ENCODE results near the gene CST1.

GRCh38 chr20:23783447-23783846 is 32.7 kb upstream of the CST1 start:
- no peak for TF ChIP-seq TAF1 (IDR thresholded peaks at IDR 0.05; ENCODE audit: borderline replicate concordance, insufficient read depth, low read length)
- TF ChIP-seq REST (IDR thresholded peaks at IDR 0.05; ENCODE audit: insufficient read depth in 1 of 2, low read depth in 2 of 2, low read length in 2 of 2), result no peak

Data from PFSK-1 (cell line).